Cardiac fibroblast (primary cell): Measurements from ENCODE around the gene SP140.

Source experiments
- DNase-seq, 2 donors: peaks; one replicate each; pipeline versions ENCODE4 v3.0.0 to v3.0.0-alpha.2; 2010; ENCODE audit warnings: low read depth in 2 of 2
- H3K4me3 ChIP-seq, 2 donors: replicated peaks in 1 of 2; 1 replicate in 1 of 2; 2 replicates in 1 of 2; pipeline ENCODE4 v1.5.1; 2011; ENCODE audit warnings: low read depth in 2 of 2, low read length in 2 of 2, mild to moderate bottlenecking in 2 of 2, moderate library complexity in 1 of 2
- TF ChIP-seq, protein P1 (sequence below): IDR thresholded peaks from one replicate; pipeline ENCODE4 v1.5.1; 2011; ENCODE audit warnings: low read depth, mild to moderate bottlenecking, low read length, inconsistent platforms

The SP140 gene

DNA sequence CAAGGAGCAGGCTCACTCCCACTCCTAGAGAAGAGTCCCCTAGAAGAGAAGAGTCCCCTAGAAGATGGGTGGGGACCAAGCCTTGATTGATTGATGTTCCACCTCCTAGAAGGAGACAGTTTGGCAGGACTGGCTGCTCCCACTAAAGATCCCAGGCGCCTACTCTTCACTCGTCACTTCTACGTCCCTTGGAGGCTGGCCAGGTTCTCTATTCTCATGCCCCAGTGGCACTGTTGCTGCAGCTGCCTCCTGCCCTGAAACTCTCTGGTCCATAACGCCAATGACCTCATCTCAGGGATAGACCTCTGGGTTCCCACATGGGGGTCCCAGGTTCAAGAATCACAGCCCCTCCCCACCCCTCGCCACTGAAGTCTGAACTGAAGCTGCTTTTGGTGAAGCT, 99.0 kb downstream of the SP140 start:
- no peak for DNase-seq
- TF ChIP-seq, protein P1, sequence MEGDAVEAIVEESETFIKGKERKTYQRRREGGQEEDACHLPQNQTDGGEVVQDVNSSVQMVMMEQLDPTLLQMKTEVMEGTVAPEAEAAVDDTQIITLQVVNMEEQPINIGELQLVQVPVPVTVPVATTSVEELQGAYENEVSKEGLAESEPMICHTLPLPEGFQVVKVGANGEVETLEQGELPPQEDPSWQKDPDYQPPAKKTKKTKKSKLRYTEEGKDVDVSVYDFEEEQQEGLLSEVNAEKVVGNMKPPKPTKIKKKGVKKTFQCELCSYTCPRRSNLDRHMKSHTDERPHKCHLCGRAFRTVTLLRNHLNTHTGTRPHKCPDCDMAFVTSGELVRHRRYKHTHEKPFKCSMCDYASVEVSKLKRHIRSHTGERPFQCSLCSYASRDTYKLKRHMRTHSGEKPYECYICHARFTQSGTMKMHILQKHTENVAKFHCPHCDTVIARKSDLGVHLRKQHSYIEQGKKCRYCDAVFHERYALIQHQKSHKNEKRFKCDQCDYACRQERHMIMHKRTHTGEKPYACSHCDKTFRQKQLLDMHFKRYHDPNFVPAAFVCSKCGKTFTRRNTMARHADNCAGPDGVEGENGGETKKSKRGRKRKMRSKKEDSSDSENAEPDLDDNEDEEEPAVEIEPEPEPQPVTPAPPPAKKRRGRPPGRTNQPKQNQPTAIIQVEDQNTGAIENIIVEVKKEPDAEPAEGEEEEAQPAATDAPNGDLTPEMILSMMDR: no peak
- no peak overlapping the region for H3K4me3 ChIP-seq

DNA sequence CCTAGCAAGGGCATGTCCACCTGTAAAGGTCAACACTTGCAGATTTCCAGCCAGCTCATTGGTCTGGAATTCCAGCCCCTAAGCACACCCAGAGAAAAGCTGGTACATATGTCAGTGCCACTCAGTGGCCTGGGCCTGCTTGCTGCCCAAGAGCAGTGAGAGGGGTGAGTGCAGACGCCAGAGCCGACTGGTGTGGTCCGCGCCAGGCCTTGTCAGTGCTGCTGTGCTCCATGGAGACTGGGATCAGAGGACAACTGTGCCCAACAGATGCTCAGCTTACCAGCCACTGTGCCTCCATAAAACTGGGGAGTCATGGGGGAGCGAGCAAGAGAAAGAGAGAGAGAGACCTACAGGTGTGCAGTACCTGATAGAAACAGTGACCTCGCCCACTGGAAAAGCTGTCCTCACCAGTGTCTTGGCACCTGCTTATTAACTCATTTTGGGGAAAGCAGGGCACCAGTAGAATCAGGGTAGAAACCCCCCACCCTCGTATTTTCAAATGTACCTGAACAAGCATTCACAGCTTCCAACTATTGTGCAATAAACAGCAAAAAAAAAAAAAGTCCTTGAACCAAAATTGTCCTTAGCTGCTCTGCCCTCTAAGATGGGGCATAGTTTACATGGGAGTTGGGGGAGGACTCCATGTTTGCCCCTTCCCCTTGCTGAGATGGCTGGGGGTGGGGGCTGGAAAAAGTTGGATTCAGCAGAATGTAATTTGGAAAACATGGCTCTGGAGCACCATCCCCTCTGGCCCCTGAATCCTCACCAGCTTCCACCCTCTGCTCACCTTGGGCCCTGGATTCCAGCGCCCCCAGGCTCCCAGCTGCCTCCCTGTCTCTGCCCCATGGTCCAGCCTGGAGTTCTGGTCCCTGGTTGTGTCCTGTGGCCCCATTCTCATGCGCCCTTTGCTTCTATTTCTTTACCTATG, 100.0 kb downstream of the SP140 start:
- DNase-seq: no peak
- no peak overlapping the region for H3K4me3 ChIP-seq
- TF ChIP-seq, protein P1: no peak

DNA sequence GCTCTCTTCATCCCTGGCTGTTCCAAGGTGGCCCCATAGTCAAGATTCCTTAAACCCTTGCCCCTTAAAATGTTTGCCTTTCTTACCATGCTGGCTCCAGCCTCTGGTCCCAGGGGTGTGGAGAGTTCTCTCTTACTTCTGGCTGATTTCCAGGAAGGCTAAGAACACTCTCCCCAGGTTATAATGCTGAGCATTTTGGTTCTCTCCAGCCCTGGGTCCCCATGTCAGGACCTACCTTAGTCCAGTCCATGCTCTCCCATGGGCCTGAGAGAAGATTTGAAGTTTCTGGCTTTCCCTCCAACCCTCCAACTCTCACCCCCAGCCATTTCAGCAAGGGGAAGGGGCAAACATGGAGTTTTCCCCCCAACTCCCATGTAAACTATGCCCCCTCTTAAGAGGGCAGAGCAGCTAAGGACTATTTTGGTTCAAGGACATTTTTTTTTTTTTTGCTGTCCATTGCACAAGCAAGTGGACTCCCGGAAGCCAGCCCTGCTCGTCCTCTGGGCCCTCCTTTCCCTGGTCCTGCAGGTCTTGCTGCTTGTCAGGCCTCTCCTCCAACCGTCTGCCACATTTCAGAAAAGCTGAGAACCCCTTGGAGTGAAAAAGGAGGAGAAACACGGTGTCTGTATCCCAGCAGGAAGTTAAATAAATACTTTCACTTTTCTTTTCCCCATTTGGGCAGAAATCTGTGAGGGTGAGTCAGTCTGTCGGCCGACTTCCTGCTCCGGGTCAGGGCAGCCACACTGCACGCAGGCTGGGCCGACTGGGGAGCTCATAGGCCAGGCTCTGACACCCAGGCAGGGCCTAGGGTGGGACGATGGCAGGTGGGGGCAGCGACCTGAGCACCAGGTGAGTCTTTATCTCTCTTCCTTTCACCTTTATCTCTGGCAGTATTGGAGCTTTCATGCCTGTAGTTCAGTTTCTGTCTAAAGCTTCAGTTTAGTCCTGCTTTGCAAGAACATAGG, 101.2 kb downstream of the SP140 start, which contains the start of gene SP140L:
Gene SP140L (plus strand): TSS at position 741 of the 965 bp plus-strand sequence. CDS start 77 bp downstream, at position 818.
- TF ChIP-seq, protein P1: no peak
- peak within 1 kb of the TSS; percentile 42 to 65 for H3K4me3 ChIP-seq
- peak; percentile 83 to 86 for DNase-seq

DNA sequence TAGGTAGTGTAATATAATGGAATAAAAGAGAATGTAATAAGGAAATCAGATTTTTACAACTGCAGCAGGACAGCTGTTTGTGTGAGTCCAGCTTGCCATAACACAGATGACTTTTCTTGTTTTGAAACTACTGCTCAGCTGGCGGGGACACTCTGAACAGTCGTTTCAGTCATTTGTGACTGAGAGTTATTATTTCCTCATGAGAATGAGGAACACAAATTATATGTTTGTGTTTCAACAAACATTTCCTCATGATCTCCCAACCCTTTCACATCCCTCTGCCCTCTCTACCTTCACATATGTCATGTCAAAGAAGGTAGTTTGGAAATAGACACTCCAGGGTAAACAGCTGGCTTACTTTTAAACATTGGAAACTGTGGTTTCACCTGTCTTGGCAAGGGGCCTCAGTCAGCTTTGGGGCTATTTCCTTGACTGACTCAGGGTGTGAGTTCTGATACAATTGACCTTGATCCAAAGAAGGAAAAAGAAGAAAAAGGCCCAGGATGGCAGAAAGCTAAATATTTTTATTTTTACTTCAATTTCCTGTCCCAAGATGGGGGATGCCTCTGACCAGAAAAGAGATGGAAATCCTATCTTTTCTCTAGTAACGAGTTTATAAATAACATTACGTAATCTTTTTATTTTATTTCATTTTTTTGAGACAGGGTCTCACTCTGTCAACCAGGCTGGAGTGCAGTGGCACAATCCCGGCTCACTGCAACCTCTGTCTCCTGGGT, 102.0 kb downstream of the SP140 start:
- TF ChIP-seq, protein P1: no peak
- no peak for DNase-seq

DNA sequence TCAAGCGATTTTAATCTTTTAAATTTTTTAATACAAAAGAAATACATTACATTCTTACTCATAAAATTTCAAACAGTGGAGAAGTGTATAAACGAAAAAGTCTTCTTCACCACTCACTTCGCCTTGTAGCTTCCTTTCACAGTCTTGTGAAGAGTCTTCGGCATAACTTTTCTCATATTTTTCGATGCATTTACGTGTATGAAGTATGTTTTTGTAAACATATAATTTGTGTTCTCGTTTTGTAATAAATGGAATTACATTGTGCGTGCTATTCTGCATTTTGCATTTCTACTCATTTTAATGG, 102.6 kb downstream of the SP140 start:
- TF ChIP-seq, protein P1: no peak
- no peak for DNase-seq
- H3K4me3 ChIP-seq: no peak overlapping the region

More for the DNA sequence above, 102.0 kb downstream of the SP140 start:
- H3K4me3 ChIP-seq: peak overlapping the region; percentile 42 to 65

DNA sequence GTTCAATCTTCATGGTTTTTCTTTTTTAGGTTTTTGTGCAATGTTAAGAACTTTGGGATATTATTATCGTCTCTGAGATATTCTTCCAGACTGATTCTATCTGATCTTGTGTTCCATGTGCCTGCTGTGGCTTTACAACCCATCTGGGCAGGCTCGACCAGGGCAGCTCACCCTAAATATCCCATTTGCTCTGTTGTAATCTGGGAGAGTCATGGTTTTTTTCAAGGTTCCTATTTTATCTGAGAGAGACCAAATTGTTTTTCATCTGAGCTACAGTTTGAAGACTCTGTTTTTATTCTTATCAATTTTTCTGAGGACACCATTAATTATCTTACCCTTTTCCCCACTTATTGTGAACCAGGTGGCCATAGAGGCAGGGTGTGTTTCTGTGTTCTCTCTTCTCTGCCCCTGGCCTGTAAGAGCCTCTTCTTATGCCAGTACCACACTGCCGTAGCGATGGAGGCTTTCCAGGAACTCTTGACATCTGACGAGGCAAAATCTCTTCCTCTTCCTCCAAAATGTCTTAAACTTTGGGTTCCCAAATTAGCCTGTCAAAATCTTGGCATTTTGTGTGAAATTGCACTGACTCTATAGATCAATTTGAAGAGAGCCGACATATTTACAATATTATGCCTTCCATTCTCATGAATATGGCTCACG, 104.5 kb downstream of the SP140 start:
- H3K4me3 ChIP-seq: no peak overlapping the region
- TF ChIP-seq, protein P1: no peak
- DNase-seq: no peak
